Endothelial cell of umbilical vein (primary cell): Measurements from ENCODE around the gene SUOX. TPM values are rescaled to one million over a fixed set of nuclear protein-coding genes. Genes with fewer than 3 reads are reported as not detected.

Experiments
- BruUV-seq: library from RNA; stranded (reverse); fragments of 400-500 nt; replicated peaks from 2 replicates; lab custom pipeline; 2021; lab: Mats Ljungman, UMichigan
- CTCF ChIA-PET: fragments of 300-600, 350-600 bp; sonication (Branson Sonifier 250); formaldehyde crosslinking; loops from one replicate; lab custom pipeline; 2021; ENCODE audit warnings: antibody characterized with exemption, inconsistent platforms; lab: Charles Lee
- POLR2A ChIA-PET: fragments of 300-600, 350-600 bp; sonication (Branson Sonifier 250); formaldehyde crosslinking; loops from one replicate; lab custom pipeline; 2021; ENCODE audit warnings: antibody characterized with exemption, inconsistent platforms; lab: Charles Lee
- DNase-seq: peaks from one replicate; pipeline ENCODE4 v3.0.0-alpha.2; 2011; ENCODE audit warnings: low read depth, low spot score
- FAIRE-seq: peaks from 2 replicates; lab custom pipeline; 2011; peaks lifted over from hg19 to GRCh38; lab: Jason Lieb, UNC
- H2AFZ ChIP-seq: 2 replicates; pipeline ENCODE4 v1.6.0; 2012; ENCODE audit warnings: low read depth, low read length, control low read depth, inconsistent platforms
- H3K27ac ChIP-seq: 2 replicates; pipeline ENCODE4 v1.5.1; 2011; ENCODE audit warnings: low read depth, mild to moderate bottlenecking, control low read depth, low read length, moderate library complexity; ENCODE audit not compliant: insufficient read depth
- H3K27me3 ChIP-seq, 2 experiments: 2 replicates each; pipeline versions ENCODE4 v1.6.0 to v1.6.1; 2011; ENCODE audit warnings: low read length in 2 of 2, mixed read lengths in 1 of 2; ENCODE audit not compliant: control insufficient read depth in 2 of 2, insufficient read depth in 2 of 2
- H3K36me3 ChIP-seq, 2 experiments: 2 replicates in 1 of 2; 3 replicates in 1 of 2; pipeline ENCODE4 v1.5.1; 2011; ENCODE audit warnings: low read length in 2 of 2, mild to moderate bottlenecking in 1 of 2, moderate library complexity in 1 of 2; ENCODE audit not compliant: control insufficient read depth in 2 of 2, insufficient read depth in 2 of 2; ENCODE audit errors: extremely low read depth in 1 of 2
- H3K4me1 ChIP-seq: 3 replicates; pipeline ENCODE4 v1.5.1; 2011; ENCODE audit warnings: mild to moderate bottlenecking, low read length; ENCODE audit not compliant: control insufficient read depth, insufficient read depth; ENCODE audit errors: extremely low read depth
- H3K4me2 ChIP-seq: 2 replicates; pipeline ENCODE4 v1.6.1; 2011; ENCODE audit warnings: low read length, control low read depth, mixed read lengths; ENCODE audit not compliant: insufficient read depth
- H3K4me3 ChIP-seq, 3 experiments: fragments of 200-600 bp in 1 of 3; sonication (generic), shearing (Covaris generic) in 1 of 3; replicated peaks in 1 of 3; 2 replicates each; pipeline ENCODE4 v1.5.1; 2011 to 2016; ENCODE audit warnings: control low read depth in 3 of 3, low read length in 3 of 3, mild to moderate bottlenecking in 2 of 3, inconsistent platforms in 1 of 3, low read depth in 1 of 3, moderate library complexity in 1 of 3; ENCODE audit not compliant: insufficient read depth in 1 of 3
- H3K79me2 ChIP-seq: 2 replicates; pipeline ENCODE4 v1.6.0; 2012; ENCODE audit warnings: low read length, inconsistent platforms; ENCODE audit not compliant: control insufficient read depth, insufficient read depth
- H3K9ac ChIP-seq: replicated peaks from 2 replicates; pipeline ENCODE3; 2011; ENCODE audit warnings: low read length, control low read depth; ENCODE audit not compliant: insufficient read depth; ENCODE audit errors: extremely low read depth
- H3K9me1 ChIP-seq: replicated peaks from 3 replicates; pipeline ENCODE4 v1.6.0; 2011; ENCODE audit warnings: mild to moderate bottlenecking, low read length; ENCODE audit not compliant: control insufficient read depth, insufficient read depth; ENCODE audit errors: extremely low read depth
- H3K9me3 ChIP-seq: replicated peaks from 2 replicates; pipeline ENCODE4 v1.5.1; 2012; ENCODE audit warnings: low read length, inconsistent platforms; ENCODE audit not compliant: control insufficient read depth, insufficient read depth
- H4K20me1 ChIP-seq: replicated peaks from 2 replicates; pipeline ENCODE3; 2011; ENCODE audit warnings: mild to moderate bottlenecking, low read length; ENCODE audit not compliant: control insufficient read depth, insufficient read depth; ENCODE audit errors: extremely low read depth
- CTCF ChIP-seq, 2 donors: IDR thresholded peaks; 1 replicate in 1 of 2; 2 replicates in 1 of 2; pipeline ENCODE4 v1.5.1; 2011; ENCODE audit warnings: low read length in 2 of 2, mild to moderate bottlenecking in 2 of 2, moderate library complexity in 2 of 2, control low read depth in 1 of 2, inconsistent platforms in 1 of 2, low read depth in 1 of 2; ENCODE audit not compliant: insufficient read depth in 1 of 2; ENCODE audit errors: extremely low read depth in 1 of 2
- EZH2 ChIP-seq: IDR thresholded peaks from 2 replicates; pipeline ENCODE4 v1.6.1; 2012; ENCODE audit warnings: borderline replicate concordance, low read depth, mild to moderate bottlenecking, moderate library complexity, low read length, inconsistent platforms; ENCODE audit not compliant: severe bottlenecking
- FOS ChIP-seq: IDR thresholded peaks from 2 replicates; pipeline ENCODE4 v1.6.1; 2011; ENCODE audit warnings: mild to moderate bottlenecking, low read length, moderate library complexity, borderline replicate concordance; ENCODE audit not compliant: insufficient read depth
- GATA2 ChIP-seq: IDR thresholded peaks from 2 replicates; pipeline ENCODE4 v1.7.0; 2011; ENCODE audit warnings: low read depth, mild to moderate bottlenecking, moderate library complexity, mixed read lengths, low read length; ENCODE audit not compliant: insufficient read length, insufficient read depth
- JUN ChIP-seq: IDR thresholded peaks from 2 replicates; pipeline ENCODE4 v1.6.1; 2011; ENCODE audit warnings: borderline replicate concordance, low read depth; ENCODE audit not compliant: insufficient read length, insufficient read depth
- MAX ChIP-seq: IDR thresholded peaks from 2 replicates; pipeline ENCODE4 v1.6.1; 2011; ENCODE audit not compliant: insufficient read depth, insufficient read length
- MYC ChIP-seq: IDR thresholded peaks from one replicate; pipeline ENCODE4 v1.6.1; 2011; ENCODE audit warnings: mild to moderate bottlenecking, low read depth, low read length
- POLR2A ChIP-seq: IDR thresholded peaks from 2 replicates; pipeline ENCODE4 v1.6.1; 2012; ENCODE audit warnings: low read depth, mild to moderate bottlenecking, control low read depth, low read length
- POLR2AphosphoS5 ChIP-seq: IDR thresholded peaks from 2 replicates; pipeline ENCODE4 v1.6.1; 2012; ENCODE audit warnings: low read depth, mild to moderate bottlenecking, control low read depth, low read length, moderate library complexity; ENCODE audit not compliant: insufficient read depth
- dilution Hi-C: fragments of 300-500 bp; cut with MboI; formaldehyde crosslinking; loops from one replicate; pipeline ENCODE4 v1.15.0; 2019; ENCODE audit warnings: low sequenced_read_pairs; ENCODE audit not compliant: extremely low pct_ligation_motif_present
- intact Hi-C: fragments of 100-400 bp; cut with micrococcal nuclease; formaldehyde crosslinking; loops from one replicate; pipeline ENCODE4 v1.10.0; 2022
- polyA plus RNA-seq, 4 experiments: library from polyadenylated mRNA; depleted of rRNA in 3 of 4; stranded (reverse) in 3 of 4; unstranded in 1 of 4; fragments of >200 nt; gene quantifications; 2 replicates each; pipeline versions ENCODE4 v1.2.1 to v1.2.3, GENCODE V29; 2011 to 2012; ENCODE audit warnings: missing spikeins in 1 of 4
- total RNA-seq: library from RNA; stranded (reverse); gene quantifications from 2 replicates; pipeline ENCODE4 v1.2.3, GENCODE V29; 2021

Gene SUOX
- total and polyA plus RNA-seq, 2 donors (not counting 3 experiments of a cell fraction or from before 2014, with no cell fraction given): 24.3 to 31.4 TPM

DNA sequence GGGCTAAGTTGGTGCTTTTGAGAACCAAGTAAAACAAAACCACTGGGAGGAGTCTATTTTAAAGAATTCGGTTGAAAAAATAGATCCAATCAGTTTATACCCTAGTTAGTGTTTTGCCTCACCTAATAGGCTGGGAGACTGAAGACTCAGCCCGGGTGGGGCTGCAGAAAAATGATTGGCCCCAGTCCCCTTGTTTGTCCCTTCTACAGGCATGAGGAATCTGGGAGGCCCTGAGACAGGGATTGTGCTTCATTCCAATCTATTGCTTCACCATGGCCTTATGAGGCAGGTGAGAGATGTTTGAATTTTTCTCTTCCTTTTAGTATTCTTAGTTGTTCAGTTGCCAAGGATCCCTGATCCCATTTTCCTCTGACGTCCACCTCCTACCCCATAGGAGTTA is 25.0 kb upstream of the SUOX start:
- FAIRE-seq (no peak), DNase-seq (no peak)
- BruUV-seq: no TSS peak
- H3K27ac ChIP-seq: peak overlapping the region; percentile 78
- no peaks in the 10 kb centered on the region for H3K9me3 ChIP-seq
- H3K79me2 ChIP-seq: peaks cover 38% of the 10 kb centered on the region
- H3K4me2 ChIP-seq: no peak overlapping the region
- no peak overlapping the region for H2AFZ ChIP-seq
- no peak overlapping the region for H3K9ac ChIP-seq
- no peaks in the 10 kb centered on the region for H3K9me1 ChIP-seq
- H3K36me3 ChIP-seq: peaks cover 1 to 3% of the 10 kb centered on the region in 2 experiments
- H3K4me1 ChIP-seq: peaks cover 26% of the 10 kb centered on the region
- no peaks in the 10 kb centered on the region for H4K20me1 ChIP-seq
- POLR2A ChIA-PET: no interaction called here
- CTCF ChIA-PET: interaction anchor here (2.1 kb wide), 1 partner anchor 14 kb away, joined by 11 read pairs; no protein-coding TSS in a partner anchor
- dilution Hi-C loops: no loop called here
- no peaks in the 10 kb centered on the region for H3K27me3 ChIP-seq
- TF ChIP-seq POLR2AphosphoS5 (no peak), CTCF (IDR thresholded peaks at IDR 0.05; ENCODE audit: extremely low read depth in 1 of 2, insufficient read depth in 1 of 2, low read depth in 1 of 2, low read length in 2 of 2) (no peak), GATA2 (no peak), FOS (no peak), EZH2 (no peak), POLR2A (no peak), MYC (no peak), JUN (no peak), MAX (no peak)
- intact Hi-C loops: loop anchor here (2.0 kb wide), 1 partner anchor 39 kb away; no protein-coding TSS in a partner anchor
- no peak overlapping the region for H3K4me3 ChIP-seq
